Measurements from ENCODE around the gene RTP3. TPM values are rescaled to one million over a fixed set of nuclear protein-coding genes. Genes with fewer than 3 reads are reported as not detected.
"Not testable (repeated sequence)": the region's sequence is repeated elsewhere in the genome, so short reads cannot be mapped to it uniquely, and the experiment has no call there.

Gene RTP3
- total RNA-seq, 1 donor from 2014 or later: not detected

- intact Hi-C loops (cut with micrococcal nuclease): no loop called here
Measured at GRCh38 chr3:46516521-46516920, 18.7 kb downstream of the RTP3 start.

GRCh38 chr3:46517016-46517783 is 19.4 kb downstream of the RTP3 start:
- intact Hi-C loops (cut with micrococcal nuclease): no loop called here

- intact Hi-C loops (cut with micrococcal nuclease): no loop called here
Measured at GRCh38 chr3:46517784-46518181, 20.0 kb downstream of the RTP3 start.

GRCh38 chr3:46519952-46520351 is 22.2 kb downstream of the RTP3 start:
- intact Hi-C loops (cut with micrococcal nuclease): no loop called here

- intact Hi-C loops (cut with micrococcal nuclease): no loop called here
Measured at GRCh38 chr3:46520531-46520930, 22.8 kb downstream of the RTP3 start.

GRCh38 chr3:46521096-46521495 is 23.3 kb downstream of the RTP3 start:
- intact Hi-C loops (cut with micrococcal nuclease): no loop called here

GRCh38 chr3:46522201-46522600 is 24.4 kb downstream of the RTP3 start:
- intact Hi-C loops (cut with micrococcal nuclease): not testable (repeated sequence)

GRCh38 chr3:46523556-46523955 is 25.8 kb downstream of the RTP3 start:
- intact Hi-C loops (cut with micrococcal nuclease): no loop called here

GRCh38 chr3:46524008-46524407 is 26.2 kb downstream of the RTP3 start:
- intact Hi-C loops (cut with micrococcal nuclease): no loop called here

- intact Hi-C loops (cut with micrococcal nuclease): no loop called here
Measured at GRCh38 chr3:46524832-46525231, 27.1 kb downstream of the RTP3 start.

- intact Hi-C loops (cut with micrococcal nuclease): no loop called here
Measured at GRCh38 chr3:46527239-46527638, 29.5 kb downstream of the RTP3 start.

- intact Hi-C loops (cut with micrococcal nuclease): no loop called here
Measured at GRCh38 chr3:46533091-46533490, 35.3 kb downstream of the RTP3 start.

GRCh38 chr3:46535746-46536145 is 38.0 kb downstream of the RTP3 start:
- intact Hi-C loops (cut with micrococcal nuclease): loop anchor here (5.0 kb wide), 1 partner anchor 627 kb away; the partner anchor contains the start of gene SETD2

GRCh38 chr3:46536758-46537157 is 39.0 kb downstream of the RTP3 start:
- intact Hi-C loops (cut with micrococcal nuclease): loop anchor here (5.0 kb wide), 1 partner anchor 626 kb away; the partner anchor contains the start of gene SETD2

GRCh38 chr3:46537316-46537715 is 39.5 kb downstream of the RTP3 start:
- intact Hi-C loops (cut with micrococcal nuclease): loop anchor here (5.0 kb wide), 1 partner anchor 625 kb away; the partner anchor contains the start of gene SETD2

- intact Hi-C loops (cut with micrococcal nuclease): loop anchor here (1.0 to 5.0 kb wide), 4 partner anchors 21 to 625 kb away; partner anchors contain the start of gene SETD2
Measured at GRCh38 chr3:46537779-46538178, 40.0 kb downstream of the RTP3 start.

GRCh38 chr3:46538425-46538802 is 40.6 kb downstream of the RTP3 start:
- intact Hi-C loops (cut with micrococcal nuclease): loop anchor here (1.0 to 5.0 kb wide), 4 partner anchors 20 to 624 kb away; partner anchors contain the start of gene SETD2

- intact Hi-C loops (cut with micrococcal nuclease): loop anchor here (1.0 to 5.0 kb wide), 4 partner anchors 19 to 623 kb away; partner anchors contain the start of gene SETD2
Measured at GRCh38 chr3:46538803-46539442, 41.1 kb downstream of the RTP3 start.

GRCh38 chr3:46539443-46540005 is 41.7 kb downstream of the RTP3 start:
- intact Hi-C loops (cut with micrococcal nuclease): loop anchor here (2.0 to 5.0 kb wide), 3 partner anchors 51 to 623 kb away; partner anchors contain the start of gene SETD2

- intact Hi-C loops (cut with micrococcal nuclease): no loop called here
Measured at GRCh38 chr3:46540550-46540949, 42.8 kb downstream of the RTP3 start.

- intact Hi-C loops (cut with micrococcal nuclease): no loop called here
Measured at GRCh38 chr3:46541835-46542234, 44.1 kb downstream of the RTP3 start.

- intact Hi-C loops (cut with micrococcal nuclease): no loop called here
Measured at GRCh38 chr3:46542344-46542743, 44.6 kb downstream of the RTP3 start.

Measured in T-helper 2 cell treated with Interferon-gamma antibody and Interleukin-4, amounts not matched to agents 100 ng/mL and 5 ng/mL, for 36 hours (primary cell).